HepG2 (cell line): ENCODE data around the gene AP2A2. TPM values are rescaled to one million over a fixed set of nuclear protein-coding genes. Genes with fewer than 3 reads are reported as not detected.
A peak's percentile ranks its signal among the peaks of the same experiment; 100 is the strongest.

Experiments used
- AHDC1 ChIP-seq: sonication (generic); formaldehyde crosslinking; IDR thresholded peaks from 2 replicates; pipeline ENCODE4 v1.5.1; 2020; ENCODE audit warnings: mild to moderate bottlenecking, missing genetic modification reagents, borderline replicate concordance
- FOXC1 ChIP-seq: sonication (generic); formaldehyde crosslinking; IDR thresholded peaks from 2 replicates; pipeline ENCODE4 v1.8.0; 2022; ENCODE audit warnings: mild to moderate bottlenecking, missing genetic modification reagents, borderline replicate concordance
- FUBP1 ChIP-seq: sonication (generic); formaldehyde crosslinking; IDR thresholded peaks from 2 replicates; pipeline ENCODE4 v1.5.1; 2020; ENCODE audit warnings: missing genetic modification reagents, mild to moderate bottlenecking, borderline replicate concordance
- HIC2 ChIP-seq: sonication (generic); formaldehyde crosslinking; IDR thresholded peaks from 2 replicates; pipeline ENCODE4 v1.9.0; 2022; ENCODE audit warnings: low read depth, missing genetic modification reagents
- HMGXB4 ChIP-seq, 2 experiments: sonication (generic) in 1 of 2; formaldehyde crosslinking in 1 of 2; IDR thresholded peaks; 2 replicates each; pipeline versions ENCODE4 v1.4.0 to v1.6.1; 2018 to 2020; ENCODE audit warnings: missing genetic modification reagents in 2 of 2, borderline replicate concordance in 1 of 2, low read depth in 1 of 2, mild to moderate bottlenecking in 1 of 2, missing biosample characterization in 1 of 2
- SMARCC2 ChIP-seq: fragments of 450-650 bp; IDR thresholded peaks from 2 replicates; pipeline ENCODE4 v1.6.1; 2017; ENCODE audit warnings: antibody characterized with exemption, mild to moderate bottlenecking
- SP1 ChIP-seq, 2 experiments: fragments of 450-650 bp in 1 of 2; sonication (generic) in 1 of 2; formaldehyde crosslinking in 1 of 2; IDR thresholded peaks; 2 replicates each; pipeline versions ENCODE4 v1.4.0 to v1.6.1; 2016 to 2020; ENCODE audit warnings: missing genetic modification reagents in 1 of 2
- THAP8 ChIP-seq: sonication (generic); formaldehyde crosslinking; IDR thresholded peaks from 2 replicates; pipeline ENCODE4 v1.5.1; 2020; ENCODE audit warnings: missing genetic modification reagents, mild to moderate bottlenecking, borderline replicate concordance
- THRA ChIP-seq: sonication (generic); formaldehyde crosslinking; IDR thresholded peaks from 2 replicates; pipeline ENCODE4 v1.4.0; 2020; ENCODE audit warnings: missing genetic modification reagents, borderline replicate concordance
- ZNF160 ChIP-seq: sonication (generic); formaldehyde crosslinking; IDR thresholded peaks from 2 replicates; pipeline ENCODE4 v1.8.0; 2022; ENCODE audit warnings: mild to moderate bottlenecking, inconsistent platforms, missing genetic modification reagents
- polyA plus RNA-seq, 8 experiments: library from polyadenylated mRNA; depleted of rRNA in 3 of 8; stranded (reverse) in 7 of 8; unstranded in 1 of 8; fragments of >200 nt; fragmentation: Illumina TruSeq in 4 of 8; extraction: Trizol in 4 of 8; gene quantifications; 2 replicates each; pipeline versions ENCODE4 v1.2.1 to v1.2.3, GENCODE V29; 2011 to 2016; ENCODE audit warnings: low read depth in 4 of 8, missing spikeins in 1 of 8, mixed read lengths in 1 of 8; ENCODE audit not compliant: insufficient read depth in 1 of 8
- total RNA-seq, 5 experiments: library from RNA; depleted of rRNA; stranded (reverse); fragments of >200 nt; fragmentation: Illumina TruSeq; extraction: Trizol; gene quantifications; 2 replicates each; pipeline ENCODE4 v1.2.3, GENCODE V29; 2016; ENCODE audit warnings: low read depth in 1 of 5

AP2A2 gene
- total and polyA plus RNA-seq, 2 of the 13 experiments (the other 11 are each of a cell fraction or from before 2014, with no cell fraction given) = 25.7 to 75.7 TPM

GRCh38 chr11:914747-915501, 10.7 kb upstream of the AP2A2 start (continued):
- TF ChIP-seq HIC2 = peak; percentile 51; the same call in 1 of the 2 replicates
- peak; percentile 55; the same call in 1 of the 2 replicates for TF ChIP-seq AHDC1
- no peak for TF ChIP-seq THAP8
- no peak for TF ChIP-seq ZNF160
- TF ChIP-seq SMARCC2 = no peak
- no peak for TF ChIP-seq FUBP1 (CRISPR knock-in tag)
- no peak for TF ChIP-seq SP1 (IDR thresholded peaks at IDR 0.05)
- no peak for TF ChIP-seq SP1 (CRISPR knock-in tag; IDR thresholded peaks at IDR 0.05)
- peak; percentile 95 for TF ChIP-seq THRA
- TF ChIP-seq HMGXB4 (CRISPR knock-in tag; IDR thresholded peaks at IDR 0.05; ENCODE audit: borderline replicate concordance in 1 of 2, low read depth in 1 of 2) = no peak
- peak; percentile 31; the same call in 1 of the 2 replicates for TF ChIP-seq FOXC1 (CRISPR knock-in tag)
